Chondrocyte (in vitro differentiated cells): Measurements from ENCODE around the gene BBX. TPM values are rescaled to one million over a fixed set of nuclear protein-coding genes. Genes with fewer than 3 reads are reported as not detected.
A peak's percentile ranks its signal among the peaks of the same experiment; 100 is the strongest.

Experiments used
- DNase-seq: peaks from one replicate; pipeline ENCODE4 v3.0.0; 2021; ENCODE audit warnings: mixed read lengths, low spot score
- H3K27ac Mint-ChIP-seq: one replicate; pipeline ENCODE4 v1.8.0; 2021; ENCODE audit warnings: mild to moderate bottlenecking, moderate library complexity, mixed read lengths; ENCODE audit not compliant: unreplicated experiment
- H3K27me3 Mint-ChIP-seq: 2 replicates; pipeline ENCODE4 v1.8.0; 2021; ENCODE audit warnings: low read depth, mixed read lengths
- H3K36me3 Mint-ChIP-seq: 2 replicates; pipeline ENCODE4 v1.8.0; 2021; ENCODE audit warnings: low read depth, mixed read lengths
- H3K4me1 Mint-ChIP-seq: 2 replicates; pipeline ENCODE4 v1.8.0; 2021; ENCODE audit warnings: low read depth, mild to moderate bottlenecking, mixed read lengths
- H3K4me3 Mint-ChIP-seq: one replicate; pipeline ENCODE4 v1.8.0; 2021; ENCODE audit warnings: mild to moderate bottlenecking, moderate library complexity, mixed read lengths; ENCODE audit not compliant: unreplicated experiment
- H3K9me3 Mint-ChIP-seq: 2 replicates; pipeline ENCODE4 v1.8.0; 2021; ENCODE audit warnings: low read depth, mixed read lengths
- CTCF ChIP-seq: fragments of 200-600 bp; sonication (generic); IDR thresholded peaks from 2 replicates; pipeline ENCODE4 v1.5.0; 2021; ENCODE audit warnings: antibody characterized with exemption, mild to moderate bottlenecking, moderate library complexity
- total RNA-seq: library from RNA; stranded (reverse); gene quantifications from 3 replicates; pipeline ENCODE4 v1.2.1, GENCODE V29; 2021

The BBX gene
- total RNA-seq, 1 donor from 2014 or later, result 69.6 TPM

GRCh38 chr3:107850681-107851080 is 327.9 kb downstream of the BBX start:
- peaks cover 8% of the 10 kb centered on the region for H3K4me1 Mint-ChIP-seq
- no peak for DNase-seq
- peaks cover 4% of the 10 kb centered on the region for H3K9me3 Mint-ChIP-seq
- no peaks in the 10 kb centered on the region for H3K36me3 Mint-ChIP-seq
- H3K27me3 Mint-ChIP-seq, result no peaks in the 10 kb centered on the region
- no peak overlapping the region for H3K4me3 Mint-ChIP-seq
- no peak overlapping the region for H3K27ac Mint-ChIP-seq
- no peak for TF ChIP-seq CTCF

- Mint-ChIP-seq H3K9me3 (peaks cover 4% of the 10 kb centered on the region), H3K4me3 (no peak overlapping the region), H3K27me3 (no peaks in the 10 kb centered on the region), H3K27ac (no peak overlapping the region), H3K4me1 (no peaks in the 10 kb centered on the region), H3K36me3 (no peaks in the 10 kb centered on the region)
- no peak for TF ChIP-seq CTCF
- DNase-seq, result no peak
Observed at GRCh38 chr3:107853821-107854220, 331.1 kb downstream of the BBX start.

GRCh38 chr3:107854733-107855132 is 332.0 kb downstream of the BBX start:
- TF ChIP-seq CTCF, result no peak
- no peak for DNase-seq
- peaks cover 4% of the 10 kb centered on the region for H3K9me3 Mint-ChIP-seq
- H3K27me3 Mint-ChIP-seq, result no peaks in the 10 kb centered on the region
- no peaks in the 10 kb centered on the region for H3K36me3 Mint-ChIP-seq
- H3K4me1 Mint-ChIP-seq, result no peaks in the 10 kb centered on the region
- H3K27ac Mint-ChIP-seq, result no peak overlapping the region
- H3K4me3 Mint-ChIP-seq, result no peak overlapping the region

- Mint-ChIP-seq H3K4me1 (no peaks in the 10 kb centered on the region), H3K27ac (no peak overlapping the region), H3K36me3 (no peaks in the 10 kb centered on the region), H3K4me3 (no peak overlapping the region), H3K27me3 (no peaks in the 10 kb centered on the region), H3K9me3 (peaks cover 4% of the 10 kb centered on the region)
- no peak for DNase-seq
- peak; percentile 54 for TF ChIP-seq CTCF
Observed at GRCh38 chr3:107855710-107856109, 332.9 kb downstream of the BBX start.

GRCh38 chr3:107857854-107858253 is 335.1 kb downstream of the BBX start:
- no peak for TF ChIP-seq CTCF
- DNase-seq, result no peak
- Mint-ChIP-seq H3K9me3 (no peaks in the 10 kb centered on the region), H3K36me3 (no peaks in the 10 kb centered on the region), H3K27ac (no peak overlapping the region), H3K4me3 (no peak overlapping the region), H3K27me3 (no peaks in the 10 kb centered on the region), H3K4me1 (no peaks in the 10 kb centered on the region)
